ENCODE results near the gene PLN. TPM values are rescaled to one million over a fixed set of nuclear protein-coding genes. Genes with fewer than 3 reads are reported as not detected.

The PLN gene
- polyA plus RNA-seq, 1 of the 3 experiments (the other 2 are of a cell fraction), result not detected

DNA sequence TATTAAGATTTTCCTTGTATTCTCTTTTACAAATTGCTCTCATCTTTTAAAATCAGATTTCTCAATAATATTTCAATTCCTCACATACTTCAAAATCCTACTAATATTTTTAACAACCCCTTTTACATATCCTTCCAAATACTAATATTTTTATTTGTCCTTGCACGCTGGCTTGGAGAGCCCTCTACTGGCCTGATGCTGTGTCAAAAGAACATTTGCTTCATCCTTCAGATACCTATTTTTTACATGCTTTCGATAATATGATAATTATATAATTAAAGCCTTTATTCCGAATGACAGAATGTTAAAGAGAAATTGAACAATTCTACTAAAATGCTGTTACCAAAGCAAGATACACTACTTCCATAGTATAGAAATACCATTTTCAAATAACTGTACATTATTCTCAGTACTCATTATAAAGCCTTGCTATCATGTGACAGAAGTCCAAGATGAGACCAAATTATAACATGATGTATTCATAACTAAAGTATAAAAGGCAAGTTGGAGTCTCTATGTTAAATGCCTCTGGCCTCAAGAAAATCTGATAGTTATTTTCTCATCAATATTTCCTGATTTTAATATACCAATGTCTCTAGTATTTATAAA, 39.0 kb upstream of the PLN start:
- WGBS (ENCODE audit: low lambda C conversion rate), result 15% methylated on average over 3 of the region's 3 CpGs
- no peak overlapping the region for H3K27ac ChIP-seq (ENCODE audit: low read depth in 2 of 2, low read length in 1 of 2)
- H3K4me3 ChIP-seq (ENCODE audit: low read depth in 2 of 2, low read length in 1 of 2), result no peak overlapping the region
- no peaks in the 10 kb centered on the region for H3K79me2 ChIP-seq (ENCODE audit: insufficient read depth)
- TF ChIP-seq, protein P1, sequence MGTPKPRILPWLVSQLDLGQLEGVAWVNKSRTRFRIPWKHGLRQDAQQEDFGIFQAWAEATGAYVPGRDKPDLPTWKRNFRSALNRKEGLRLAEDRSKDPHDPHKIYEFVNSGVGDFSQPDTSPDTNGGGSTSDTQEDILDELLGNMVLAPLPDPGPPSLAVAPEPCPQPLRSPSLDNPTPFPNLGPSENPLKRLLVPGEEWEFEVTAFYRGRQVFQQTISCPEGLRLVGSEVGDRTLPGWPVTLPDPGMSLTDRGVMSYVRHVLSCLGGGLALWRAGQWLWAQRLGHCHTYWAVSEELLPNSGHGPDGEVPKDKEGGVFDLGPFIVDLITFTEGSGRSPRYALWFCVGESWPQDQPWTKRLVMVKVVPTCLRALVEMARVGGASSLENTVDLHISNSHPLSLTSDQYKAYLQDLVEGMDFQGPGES (IDR thresholded peaks at IDR 0.05; ENCODE audit: low read depth, low read length), result no peak
- TF ChIP-seq SMC3 (IDR thresholded peaks at IDR 0.05; ENCODE audit: low read depth, low read length) (peak; percentile 65), EZH2phosphoT487 (IDR thresholded peaks at IDR 0.05; ENCODE audit: borderline replicate concordance, low read depth) (no peak), RAD21 (IDR thresholded peaks at IDR 0.05; ENCODE audit: low read length) (peak; percentile 81)
- TF ChIP-seq, protein P2, sequence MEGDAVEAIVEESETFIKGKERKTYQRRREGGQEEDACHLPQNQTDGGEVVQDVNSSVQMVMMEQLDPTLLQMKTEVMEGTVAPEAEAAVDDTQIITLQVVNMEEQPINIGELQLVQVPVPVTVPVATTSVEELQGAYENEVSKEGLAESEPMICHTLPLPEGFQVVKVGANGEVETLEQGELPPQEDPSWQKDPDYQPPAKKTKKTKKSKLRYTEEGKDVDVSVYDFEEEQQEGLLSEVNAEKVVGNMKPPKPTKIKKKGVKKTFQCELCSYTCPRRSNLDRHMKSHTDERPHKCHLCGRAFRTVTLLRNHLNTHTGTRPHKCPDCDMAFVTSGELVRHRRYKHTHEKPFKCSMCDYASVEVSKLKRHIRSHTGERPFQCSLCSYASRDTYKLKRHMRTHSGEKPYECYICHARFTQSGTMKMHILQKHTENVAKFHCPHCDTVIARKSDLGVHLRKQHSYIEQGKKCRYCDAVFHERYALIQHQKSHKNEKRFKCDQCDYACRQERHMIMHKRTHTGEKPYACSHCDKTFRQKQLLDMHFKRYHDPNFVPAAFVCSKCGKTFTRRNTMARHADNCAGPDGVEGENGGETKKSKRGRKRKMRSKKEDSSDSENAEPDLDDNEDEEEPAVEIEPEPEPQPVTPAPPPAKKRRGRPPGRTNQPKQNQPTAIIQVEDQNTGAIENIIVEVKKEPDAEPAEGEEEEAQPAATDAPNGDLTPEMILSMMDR (IDR thresholded peaks at IDR 0.05), result peak; percentile 90
- no peaks in the 10 kb centered on the region for H3K36me3 ChIP-seq (replicated peaks in 1 of 2; ENCODE audit: control insufficient read depth in 1 of 2, insufficient read depth in 2 of 2, low read length in 1 of 2)
- H3K9ac ChIP-seq, result no peak overlapping the region
- no peaks in the 10 kb centered on the region for H3K9me3 ChIP-seq
- peak; percentile 22 for DNase-seq
- POLR2A ChIA-PET, result no interaction called here
- H4K20me1 ChIP-seq (ENCODE audit: insufficient read depth), result no peaks in the 10 kb centered on the region; the same call in 1 of the 2 replicates
- H3K4me2 ChIP-seq, result no peak overlapping the region
- H3K4me1 ChIP-seq (ENCODE audit: control insufficient read depth in 1 of 2, insufficient read depth in 2 of 2, low read depth in 1 of 2, low read length in 1 of 2), result no peaks in the 10 kb centered on the region; a peak in 1 of 4 replicates
- CTCF ChIA-PET, result no interaction called here
- no peaks in the 10 kb centered on the region for H3F3A ChIP-seq (replicated peaks; ENCODE audit: insufficient read depth)
- H3K9me2 ChIP-seq, result no peaks in the 10 kb centered on the region; the same call in 1 of the 2 replicates
- H3K27me3 ChIP-seq (ENCODE audit: insufficient read depth), result no peaks in the 10 kb centered on the region
- no peak overlapping the region for H2AFZ ChIP-seq (ENCODE audit: low read depth)

DNA sequence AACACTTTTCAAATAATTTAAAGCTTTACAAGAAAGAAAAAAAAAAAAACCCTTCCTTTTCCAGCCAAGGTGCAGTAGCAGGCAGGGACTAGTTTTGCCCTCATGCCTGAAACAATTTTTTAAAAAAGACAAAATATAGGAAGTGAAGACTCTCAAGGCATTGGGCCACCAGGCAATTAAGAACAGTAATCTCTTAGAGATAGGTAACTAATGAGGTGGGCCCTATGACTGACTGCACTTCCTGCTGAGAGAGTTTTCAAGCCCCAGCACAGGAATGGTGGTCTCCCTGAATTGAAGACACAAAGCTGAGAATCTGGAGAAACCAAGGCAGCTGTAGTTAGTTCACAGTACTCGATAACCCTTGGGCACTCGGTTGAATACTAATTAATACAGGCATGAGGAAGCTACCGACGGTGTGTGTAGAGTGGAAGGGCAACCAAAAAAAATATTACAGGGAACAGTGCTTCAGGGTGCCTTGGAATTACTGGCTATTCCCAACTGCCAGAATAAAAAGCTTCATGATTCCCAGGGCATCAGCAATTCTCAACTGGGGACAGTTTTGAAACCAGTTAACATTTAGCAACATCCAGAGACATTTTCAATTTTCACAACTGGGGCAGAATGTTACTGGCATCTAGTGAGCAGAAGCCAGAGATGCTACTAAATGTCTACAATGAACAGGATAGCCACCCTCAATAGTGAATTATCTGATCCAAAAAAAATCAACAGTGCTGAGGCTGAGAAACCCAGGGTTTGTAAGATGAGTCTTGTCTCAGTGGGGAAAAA, 36.0 kb upstream of the PLN start:
- no peak for DNase-seq
- H4K20me1 ChIP-seq (ENCODE audit: insufficient read depth), result no peaks in the 10 kb centered on the region; the same call in 1 of the 2 replicates
- no peak overlapping the region for H3K4me2 ChIP-seq
- no peaks in the 10 kb centered on the region for H3K9me3 ChIP-seq
- CTCF ChIA-PET, result interaction anchor here (1.1 to 3.6 kb wide), 3 partner anchors 18 to 228 kb away, joined by 3 to 29 read pairs (median 4); no protein-coding TSS in a partner anchor
- no peak overlapping the region for H3K9ac ChIP-seq
- no peaks in the 10 kb centered on the region; the same call in 1 of the 2 replicates for H3K9me2 ChIP-seq
- no peaks in the 10 kb centered on the region for H3K4me1 ChIP-seq (ENCODE audit: control insufficient read depth in 1 of 2, insufficient read depth in 2 of 2, low read depth in 1 of 2, low read length in 1 of 2)
- no peak overlapping the region for H3K27ac ChIP-seq (ENCODE audit: low read depth in 2 of 2, low read length in 1 of 2)
- no peak overlapping the region for H2AFZ ChIP-seq (ENCODE audit: low read depth)
- no peaks in the 10 kb centered on the region for H3K36me3 ChIP-seq (replicated peaks in 1 of 2; ENCODE audit: control insufficient read depth in 1 of 2, insufficient read depth in 2 of 2, low read length in 1 of 2)
- no peaks in the 10 kb centered on the region for H3F3A ChIP-seq (replicated peaks; ENCODE audit: insufficient read depth)
- POLR2A ChIA-PET, result no interaction called here
- WGBS (ENCODE audit: low lambda C conversion rate), result 95% methylated on average over 4 of the region's 4 CpGs
- TF ChIP-seq YY1 (IDR thresholded peaks at IDR 0.05; ENCODE audit: low read depth) (no peak), RXRA (IDR thresholded peaks at IDR 0.05; ENCODE audit: borderline replicate concordance, low read depth) (no peak), ELF1 (IDR thresholded peaks at IDR 0.05) (no peak), RAD21 (IDR thresholded peaks at IDR 0.05; ENCODE audit: low read length) (no peak), RFX5 (IDR thresholded peaks at IDR 0.05; ENCODE audit: low read length) (no peak), FOXM1 (IDR thresholded peaks at IDR 0.05; ENCODE audit: low read depth) (no peak), NFIC (IDR thresholded peaks at IDR 0.05; ENCODE audit: borderline replicate concordance) (no peak), MEF2A (IDR thresholded peaks at IDR 0.05; ENCODE audit: borderline replicate concordance, low read depth) (no peak), NRF1 (IDR thresholded peaks at IDR 0.05; ENCODE audit: low read depth, low read length) (no peak), SIN3A (IDR thresholded peaks at IDR 0.05; ENCODE audit: borderline replicate concordance, low read depth, low read length) (no peak), SMC3 (IDR thresholded peaks at IDR 0.05; ENCODE audit: low read depth, low read length) (no peak), POLR2AphosphoS5 (IDR thresholded peaks at IDR 0.05; ENCODE audit: low read depth, low read length) (no peak)
- TF ChIP-seq, protein P3, sequence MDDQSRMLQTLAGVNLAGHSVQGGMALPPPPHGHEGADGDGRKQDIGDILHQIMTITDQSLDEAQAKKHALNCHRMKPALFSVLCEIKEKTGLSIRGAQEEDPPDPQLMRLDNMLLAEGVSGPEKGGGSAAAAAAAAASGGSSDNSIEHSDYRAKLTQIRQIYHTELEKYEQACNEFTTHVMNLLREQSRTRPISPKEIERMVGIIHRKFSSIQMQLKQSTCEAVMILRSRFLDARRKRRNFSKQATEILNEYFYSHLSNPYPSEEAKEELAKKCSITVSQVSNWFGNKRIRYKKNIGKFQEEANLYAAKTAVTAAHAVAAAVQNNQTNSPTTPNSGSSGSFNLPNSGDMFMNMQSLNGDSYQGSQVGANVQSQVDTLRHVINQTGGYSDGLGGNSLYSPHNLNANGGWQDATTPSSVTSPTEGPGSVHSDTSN (IDR thresholded peaks at IDR 0.05), result no peak
- TF ChIP-seq, protein P2 (IDR thresholded peaks at IDR 0.05), result no peak
- TF ChIP-seq, protein P1 (IDR thresholded peaks at IDR 0.05; ENCODE audit: low read depth, low read length), result no peak
- no peaks in the 10 kb centered on the region for H3K79me2 ChIP-seq (ENCODE audit: insufficient read depth)
- no peak overlapping the region for H3K4me3 ChIP-seq (ENCODE audit: low read depth in 2 of 2, low read length in 1 of 2)
- H3K27me3 ChIP-seq (ENCODE audit: insufficient read depth), result no peaks in the 10 kb centered on the region

All from SK-N-SH (cell line).